Measurements from ENCODE around the gene ZNF740.
A peak's percentile ranks its signal among the peaks of the same experiment; 100 is the strongest.

DNA sequence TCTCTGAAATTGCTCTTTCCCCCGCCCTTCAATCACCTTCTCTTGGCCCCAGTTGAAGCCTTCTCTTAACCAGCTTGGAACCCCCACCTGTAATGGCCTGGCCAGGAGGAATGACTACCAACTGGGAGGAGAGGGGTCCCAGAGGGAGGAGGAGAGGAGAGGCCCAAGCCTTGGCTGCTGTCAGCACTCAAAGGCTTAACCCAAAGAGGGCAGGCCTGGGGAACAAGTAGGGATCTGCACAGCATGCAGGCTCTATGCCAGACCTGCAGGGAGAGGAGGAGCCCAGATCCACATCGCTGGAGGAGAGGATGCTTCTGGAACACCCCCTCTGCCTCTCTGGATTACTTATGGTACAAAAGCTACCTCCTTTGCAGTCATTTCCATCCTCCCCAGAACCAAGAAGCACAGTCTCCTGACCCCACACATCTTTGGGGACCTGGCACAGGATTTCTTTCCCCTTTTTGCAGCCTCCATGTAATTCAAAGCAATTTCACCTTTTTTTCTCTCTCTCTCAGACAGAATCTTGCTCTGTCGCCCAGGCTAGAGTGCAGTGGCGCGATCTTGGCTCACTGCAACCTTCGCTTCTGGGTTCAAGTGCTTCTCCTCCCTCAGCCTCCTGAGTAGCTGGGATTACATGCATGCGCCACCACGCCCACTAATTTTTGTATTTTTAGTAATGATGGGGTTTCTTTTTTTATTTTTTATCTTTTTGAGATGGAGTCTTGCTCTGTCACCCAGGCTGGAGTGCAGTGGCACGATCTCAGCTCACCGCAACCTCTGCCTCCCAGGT, 45.3 kb downstream of the ZNF740 start:
- TF ChIP-seq, protein P1, sequence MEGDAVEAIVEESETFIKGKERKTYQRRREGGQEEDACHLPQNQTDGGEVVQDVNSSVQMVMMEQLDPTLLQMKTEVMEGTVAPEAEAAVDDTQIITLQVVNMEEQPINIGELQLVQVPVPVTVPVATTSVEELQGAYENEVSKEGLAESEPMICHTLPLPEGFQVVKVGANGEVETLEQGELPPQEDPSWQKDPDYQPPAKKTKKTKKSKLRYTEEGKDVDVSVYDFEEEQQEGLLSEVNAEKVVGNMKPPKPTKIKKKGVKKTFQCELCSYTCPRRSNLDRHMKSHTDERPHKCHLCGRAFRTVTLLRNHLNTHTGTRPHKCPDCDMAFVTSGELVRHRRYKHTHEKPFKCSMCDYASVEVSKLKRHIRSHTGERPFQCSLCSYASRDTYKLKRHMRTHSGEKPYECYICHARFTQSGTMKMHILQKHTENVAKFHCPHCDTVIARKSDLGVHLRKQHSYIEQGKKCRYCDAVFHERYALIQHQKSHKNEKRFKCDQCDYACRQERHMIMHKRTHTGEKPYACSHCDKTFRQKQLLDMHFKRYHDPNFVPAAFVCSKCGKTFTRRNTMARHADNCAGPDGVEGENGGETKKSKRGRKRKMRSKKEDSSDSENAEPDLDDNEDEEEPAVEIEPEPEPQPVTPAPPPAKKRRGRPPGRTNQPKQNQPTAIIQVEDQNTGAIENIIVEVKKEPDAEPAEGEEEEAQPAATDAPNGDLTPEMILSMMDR (conservative IDR thresholded peaks at IDR 0.05 in 1 of 2, IDR thresholded peaks at IDR 0.05 in 1 of 2; ENCODE audit: extremely low read depth in 1 of 2, insufficient read depth in 1 of 2, low read depth in 1 of 2, low read length in 2 of 2): peak in 1 of 2 donors; percentile 22
- TF ChIP-seq EZH2 (IDR thresholded peaks at IDR 0.05; ENCODE audit: borderline replicate concordance, low read length): no peak
